Body of pancreas (tissue), 4 donors: Measurements from ENCODE around the gene RABGGTA.

Source experiments
- POLR2A ChIP-seq, 3 donors: fragments of 450-650 bp; IDR thresholded peaks; one replicate each; pipeline ENCODE4 v1.6.1; 2016; ENCODE audit warnings: antibody characterized with exemption in 3 of 3, mild to moderate bottlenecking in 2 of 3
- TF ChIP-seq, protein P1 (sequence below), 7 experiments: fragments of 450-650 bp in 4 of 7; fragments of 200-600 bp in 3 of 7; sonication (generic) in 3 of 7; IDR thresholded peaks; one replicate each; pipeline ENCODE4 v1.5.1; 2016 to 2019; ENCODE audit warnings: antibody characterized with exemption in 7 of 7

DNA sequence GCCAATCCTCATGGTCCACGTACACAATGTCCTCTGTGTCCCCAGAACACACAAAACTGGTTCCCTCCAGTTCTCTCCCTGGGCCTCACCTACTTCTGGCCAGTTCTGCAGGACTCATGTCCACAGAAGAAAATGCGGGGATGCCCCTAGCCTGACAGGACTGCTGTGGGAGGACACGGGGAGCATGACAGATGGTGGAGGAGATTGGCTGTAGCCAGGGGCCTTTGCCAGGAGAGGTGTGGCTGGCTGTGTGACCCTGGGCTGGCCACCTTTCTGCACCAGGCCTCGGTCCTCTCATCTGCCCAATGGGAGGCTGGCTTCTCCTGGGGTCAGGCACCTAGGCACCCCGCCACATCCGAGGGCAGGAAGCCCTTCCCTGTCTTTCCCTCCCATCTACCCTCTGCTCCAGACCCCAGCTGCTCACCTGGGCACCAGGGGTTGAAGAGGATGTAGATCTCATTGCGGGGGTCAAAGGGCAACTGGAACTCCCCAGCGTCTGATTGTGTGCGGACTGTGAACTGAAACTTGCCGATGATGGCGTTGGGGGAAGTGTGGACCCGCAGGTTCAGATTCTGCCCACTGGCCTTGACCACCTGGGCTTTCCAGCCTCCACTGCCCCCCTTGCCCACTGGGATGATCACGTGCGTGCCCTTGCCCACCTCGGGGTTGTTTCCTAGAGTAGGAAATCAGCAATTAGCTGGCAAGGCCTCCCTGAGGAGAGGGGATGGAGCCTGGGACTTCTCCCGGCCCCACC lies 11.2 kb downstream of the RABGGTA start:
- TF ChIP-seq, protein P1, sequence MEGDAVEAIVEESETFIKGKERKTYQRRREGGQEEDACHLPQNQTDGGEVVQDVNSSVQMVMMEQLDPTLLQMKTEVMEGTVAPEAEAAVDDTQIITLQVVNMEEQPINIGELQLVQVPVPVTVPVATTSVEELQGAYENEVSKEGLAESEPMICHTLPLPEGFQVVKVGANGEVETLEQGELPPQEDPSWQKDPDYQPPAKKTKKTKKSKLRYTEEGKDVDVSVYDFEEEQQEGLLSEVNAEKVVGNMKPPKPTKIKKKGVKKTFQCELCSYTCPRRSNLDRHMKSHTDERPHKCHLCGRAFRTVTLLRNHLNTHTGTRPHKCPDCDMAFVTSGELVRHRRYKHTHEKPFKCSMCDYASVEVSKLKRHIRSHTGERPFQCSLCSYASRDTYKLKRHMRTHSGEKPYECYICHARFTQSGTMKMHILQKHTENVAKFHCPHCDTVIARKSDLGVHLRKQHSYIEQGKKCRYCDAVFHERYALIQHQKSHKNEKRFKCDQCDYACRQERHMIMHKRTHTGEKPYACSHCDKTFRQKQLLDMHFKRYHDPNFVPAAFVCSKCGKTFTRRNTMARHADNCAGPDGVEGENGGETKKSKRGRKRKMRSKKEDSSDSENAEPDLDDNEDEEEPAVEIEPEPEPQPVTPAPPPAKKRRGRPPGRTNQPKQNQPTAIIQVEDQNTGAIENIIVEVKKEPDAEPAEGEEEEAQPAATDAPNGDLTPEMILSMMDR (IDR thresholded peaks at IDR 0.05): no peak
- no peak for TF ChIP-seq POLR2A (IDR thresholded peaks at IDR 0.05)
